Measurements from ENCODE around the gene NMRK1. TPM values are rescaled to one million over a fixed set of nuclear protein-coding genes. Genes with fewer than 3 reads are reported as not detected.
A peak's percentile ranks its signal among the peaks of the same experiment; 100 is the strongest.

Gene NMRK1
- total and polyA plus RNA-seq, 2 donors (not counting 1 experiment from before 2014, with no cell fraction given), result 10.1 TPM

DNA sequence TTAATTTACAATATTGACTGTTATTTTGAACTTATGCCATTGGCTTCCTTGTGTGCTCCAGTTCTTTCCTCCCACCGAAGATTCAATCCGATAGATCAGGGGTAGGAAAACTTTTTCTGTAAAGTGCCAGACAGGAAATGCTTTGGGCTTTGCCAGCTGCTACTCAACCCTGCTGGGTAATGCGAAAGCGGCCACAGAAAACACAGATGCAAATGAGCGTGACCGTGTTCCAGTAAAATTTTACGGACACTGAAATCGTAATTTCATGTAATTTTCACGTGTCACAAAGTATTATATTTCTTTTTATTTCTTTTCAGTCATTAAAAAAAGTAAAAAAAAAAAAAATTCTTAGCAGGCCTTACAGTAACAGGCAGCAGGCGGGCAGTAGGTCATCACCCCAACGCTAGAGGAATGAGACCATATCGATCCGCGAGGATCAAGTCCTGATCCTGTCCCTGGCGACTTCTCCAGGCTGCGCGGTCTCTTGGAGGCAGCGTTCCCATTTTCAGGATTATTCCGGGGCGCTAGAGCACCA is 599 bp downstream of the NMRK1 start:
- WGBS (ENCODE audit: insufficient coverage), result under 1% methylated on average over 16 of the region's 20 CpGs
- ChIA-PET CTCF (interaction anchor here (0.8 to 6.4 kb wide), 7 partner anchors 9 to 313 kb away, joined by 3 to 45 read pairs (median 11); partner anchors contain the start of genes C9orf40 and CARNMT1), POLR2A (interaction anchor here (0.7 to 3.3 kb wide), 5 partner anchors 33 to 135 kb away, joined by 3 to 27 read pairs (median 13); partner anchors contain the start of genes C9orf40 and CARNMT1)
- Histone ChIP-seq H3K4me2 (replicated peaks; ENCODE audit: low read depth, low read length, poor library complexity, severe bottlenecking) (peak overlapping the region; percentile 94), H3K4me1 (ENCODE audit: control insufficient read depth in 2 of 2, insufficient read depth in 2 of 2, low read length in 2 of 2) (peaks cover 49 to 51% of the 10 kb centered on the region in 2 donors), H3K27me3 (replicated peaks in 1 of 4; ENCODE audit: control extremely low read depth in 1 of 4, control insufficient read depth in 3 of 4, insufficient read depth in 4 of 4, low read length in 3 of 4) (no peaks in the 10 kb centered on the region), H3K9ac (ENCODE audit: low read length) (peak overlapping the region; percentile 90), H3K9me3 (ENCODE audit: control extremely low read depth in 1 of 3, control insufficient read depth in 2 of 3, insufficient read depth in 1 of 3, low read length in 2 of 3) (no peaks in the 10 kb centered on the region), H4K20me1 (ENCODE audit: control insufficient read depth, insufficient read depth, low read length, poor library complexity, severe bottlenecking) (peaks cover 32% of the 10 kb centered on the region), H3K4me3 (ENCODE audit: control extremely low read depth in 1 of 5, extremely low read depth in 1 of 5, insufficient read depth in 1 of 5, low read depth in 2 of 5, low read length in 4 of 5) (peak overlapping the region; percentile 81 to 91 (median 88)), H2AFZ (ENCODE audit: insufficient read depth, low read depth, low read length, poor library complexity, severe bottlenecking) (peak overlapping the region; percentile 98), H3K36me3 (replicated peaks in 1 of 2; ENCODE audit: control extremely low read depth in 1 of 2, control insufficient read depth in 1 of 2, extremely low read depth in 1 of 2, insufficient read depth in 2 of 2, low read length in 1 of 2) (peaks cover 0 to 3% of the 10 kb centered on the region in 2 experiments), H3K27ac (ENCODE audit: low read length in 2 of 2) (peak overlapping the region; percentile 73 to 79), H3K79me2 (ENCODE audit: control insufficient read depth, insufficient read depth, low read length) (peaks cover 51% of the 10 kb centered on the region)
- Mint-ChIP-seq H3K4me1 (peaks cover 42% of the 10 kb centered on the region), H3K9me3 (ENCODE audit: insufficient read depth) (no peaks in the 10 kb centered on the region), H3K4me3 (peak overlapping the region; percentile 95), H3K27me3 (no peaks in the 10 kb centered on the region), H3K27ac (peak overlapping the region; percentile 94)
- intact Hi-C loops (cut with micrococcal nuclease), result loop anchor here (5.0 kb wide), 1 partner anchor 35 kb away; no protein-coding TSS in a partner anchor
- ATAC-seq (ENCODE audit: low read depth) (no peak), DNase-seq (peak; percentile 55)
- TF ChIP-seq, protein P1, sequence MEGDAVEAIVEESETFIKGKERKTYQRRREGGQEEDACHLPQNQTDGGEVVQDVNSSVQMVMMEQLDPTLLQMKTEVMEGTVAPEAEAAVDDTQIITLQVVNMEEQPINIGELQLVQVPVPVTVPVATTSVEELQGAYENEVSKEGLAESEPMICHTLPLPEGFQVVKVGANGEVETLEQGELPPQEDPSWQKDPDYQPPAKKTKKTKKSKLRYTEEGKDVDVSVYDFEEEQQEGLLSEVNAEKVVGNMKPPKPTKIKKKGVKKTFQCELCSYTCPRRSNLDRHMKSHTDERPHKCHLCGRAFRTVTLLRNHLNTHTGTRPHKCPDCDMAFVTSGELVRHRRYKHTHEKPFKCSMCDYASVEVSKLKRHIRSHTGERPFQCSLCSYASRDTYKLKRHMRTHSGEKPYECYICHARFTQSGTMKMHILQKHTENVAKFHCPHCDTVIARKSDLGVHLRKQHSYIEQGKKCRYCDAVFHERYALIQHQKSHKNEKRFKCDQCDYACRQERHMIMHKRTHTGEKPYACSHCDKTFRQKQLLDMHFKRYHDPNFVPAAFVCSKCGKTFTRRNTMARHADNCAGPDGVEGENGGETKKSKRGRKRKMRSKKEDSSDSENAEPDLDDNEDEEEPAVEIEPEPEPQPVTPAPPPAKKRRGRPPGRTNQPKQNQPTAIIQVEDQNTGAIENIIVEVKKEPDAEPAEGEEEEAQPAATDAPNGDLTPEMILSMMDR (IDR thresholded peaks at IDR 0.05), result no peak
- TF ChIP-seq EZH2 (IDR thresholded peaks at IDR 0.05; ENCODE audit: borderline replicate concordance, insufficient read depth, low read depth, low read length, poor library complexity, severe bottlenecking), result no peak
